Activated CD8-positive, alpha-beta memory T cell treated with anti-CD3 and anti-CD28 coated beads, Interleukin-2, amount 10 ng/mL, durations not matched to agents 7 days and 5 days (primary cell): ENCODE results near the gene HSFX1. TPM values are rescaled to one million over a fixed set of nuclear protein-coding genes. Genes with fewer than 3 reads are reported as not detected.
"Not testable (repeated sequence)": the region's sequence is repeated elsewhere in the genome, so short reads cannot be mapped to it uniquely, and the experiment has no call there.

Experiments used
- ATAC-seq: fragments of 150-1000 bp; cut with Tn5 transposase; one replicate; pipeline ENCODE4 v1.10.0; 2021; ENCODE audit warnings: moderate library complexity
- CTCF ChIA-PET: fragments of 350-600 bp; sonication (Branson Sonifier 250); formaldehyde crosslinking; loops from one replicate; lab custom pipeline; 2021; ENCODE audit warnings: antibody characterized with exemption; lab: Charles Lee
- DNase-seq: peaks from one replicate; pipeline ENCODE4 v3.0.0-alpha.2; 2020
- H3K27ac Mint-ChIP-seq: one replicate; pipeline ENCODE4 v1.8.0; 2021; ENCODE audit warnings: mild to moderate bottlenecking, mixed read lengths
- H3K27me3 Mint-ChIP-seq: one replicate; pipeline ENCODE4 v1.8.0; 2021; ENCODE audit warnings: mixed read lengths
- H3K36me3 Mint-ChIP-seq: one replicate; pipeline ENCODE4 v1.8.0; 2021; ENCODE audit warnings: mild to moderate bottlenecking, mixed read lengths
- H3K4me1 Mint-ChIP-seq: one replicate; pipeline ENCODE4 v1.8.0; 2021; ENCODE audit warnings: mixed read lengths
- H3K4me3 Mint-ChIP-seq: one replicate; pipeline ENCODE4 v1.8.0; 2021; ENCODE audit warnings: mild to moderate bottlenecking, moderate library complexity, mixed read lengths
- H3K9me3 Mint-ChIP-seq: one replicate; pipeline ENCODE4 v1.8.0; 2022; ENCODE audit warnings: low read depth, mixed read lengths
- total RNA-seq, 2 experiments: library from RNA; stranded (reverse); gene quantifications; one replicate each; pipeline ENCODE4 v1.2.3, GENCODE V29; 2021

HSFX1 gene
- total RNA-seq, 2 experiments from 2014 or later, result 0.61 to 0.80 TPM

DNA sequence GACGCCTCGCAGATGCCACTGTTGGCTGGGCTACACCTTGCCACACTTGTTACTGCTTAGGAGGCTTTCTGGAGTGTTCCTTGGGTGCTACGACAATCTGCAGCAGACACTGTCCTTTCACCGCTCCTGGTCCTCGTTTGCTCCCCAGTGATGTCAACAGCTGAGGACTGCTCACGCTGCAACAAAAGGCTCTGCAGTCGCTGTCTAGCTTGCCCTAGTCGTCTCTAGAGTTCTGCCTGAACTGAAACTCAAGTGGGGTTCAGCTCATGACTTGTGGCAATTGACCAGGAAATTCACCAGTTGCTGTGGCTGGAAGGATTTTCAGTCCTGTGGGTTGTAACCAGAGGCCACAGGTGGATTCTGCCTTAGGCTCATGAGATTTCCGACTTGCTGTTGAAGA is 842 bp upstream of the HSFX1 start:
- H3K27ac Mint-ChIP-seq, H3K4me1 Mint-ChIP-seq, H3K27me3 Mint-ChIP-seq, DNase-seq, CTCF ChIA-PET, H3K4me3 Mint-ChIP-seq, ATAC-seq, H3K9me3 Mint-ChIP-seq, H3K36me3 Mint-ChIP-seq: not testable (repeated sequence)

GRCh38 chrX:149777999-149778398 is 4.1 kb downstream of the HSFX1 start:
- H3K27ac Mint-ChIP-seq, H3K9me3 Mint-ChIP-seq, H3K4me3 Mint-ChIP-seq, DNase-seq, H3K27me3 Mint-ChIP-seq, CTCF ChIA-PET, H3K36me3 Mint-ChIP-seq, H3K4me1 Mint-ChIP-seq, ATAC-seq: not testable (repeated sequence)

GRCh38 chrX:149781727-149782126 is 7.9 kb downstream of the HSFX1 start, which contains the start of gene MAGEA9:
Gene MAGEA9 (plus strand): TSS chrX:149781930. CDS start chrX:149786211, 4,281 bp downstream.
- CTCF ChIA-PET, H3K27ac Mint-ChIP-seq, DNase-seq, H3K4me3 Mint-ChIP-seq, ATAC-seq, H3K27me3 Mint-ChIP-seq, H3K36me3 Mint-ChIP-seq, H3K9me3 Mint-ChIP-seq, H3K4me1 Mint-ChIP-seq: not testable (repeated sequence)

- H3K4me3 Mint-ChIP-seq, CTCF ChIA-PET, H3K36me3 Mint-ChIP-seq, H3K9me3 Mint-ChIP-seq, H3K27ac Mint-ChIP-seq, H3K27me3 Mint-ChIP-seq, DNase-seq: not testable (repeated sequence)
- peak; percentile 99 for ATAC-seq
- H3K4me1 Mint-ChIP-seq, result peaks cover 29% of the 10 kb centered on the region
Observed at GRCh38 chrX:149795531-149795930, 21.7 kb downstream of the HSFX1 start.

DNA sequence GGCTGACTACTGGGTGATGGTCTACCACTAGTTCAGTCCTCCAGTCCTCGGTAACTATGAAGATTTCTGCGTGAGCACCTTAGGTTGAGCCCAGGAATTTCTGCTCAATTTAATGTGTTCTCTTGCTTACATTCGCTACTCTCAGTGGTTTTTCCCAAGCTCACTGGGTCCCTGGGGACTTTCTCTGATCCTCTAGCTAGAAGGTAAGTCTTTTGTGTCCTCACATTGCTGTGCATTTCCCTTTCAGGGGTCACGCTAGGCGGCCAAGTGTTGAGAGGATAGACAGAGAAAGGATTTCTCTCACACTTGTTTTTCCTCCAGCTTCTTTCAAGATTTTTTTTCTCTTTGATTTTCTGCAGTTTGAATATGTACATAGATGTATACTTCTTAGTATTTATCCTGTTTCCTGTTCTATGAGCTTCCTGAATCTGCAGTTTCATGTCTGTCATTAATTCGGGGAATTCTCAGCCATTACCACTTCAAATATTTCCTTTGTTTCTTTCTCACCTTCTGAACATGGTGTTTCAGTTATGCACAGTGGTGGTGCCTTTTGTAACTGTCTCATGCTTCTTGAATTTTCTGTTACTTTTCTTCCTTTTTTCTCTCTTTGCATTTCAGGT is 25.3 kb downstream of the HSFX1 start:
- peaks cover 5% of the 10 kb centered on the region for H3K36me3 Mint-ChIP-seq
- peaks cover 29% of the 10 kb centered on the region for H3K4me1 Mint-ChIP-seq
- H3K27me3 Mint-ChIP-seq, result no peaks in the 10 kb centered on the region
- H3K4me3 Mint-ChIP-seq, result no peak overlapping the region
- H3K27ac Mint-ChIP-seq, result peak overlapping the region; percentile 76
- H3K9me3 Mint-ChIP-seq, result peaks cover 2% of the 10 kb centered on the region
- DNase-seq (no peak), ATAC-seq (no peak)
- CTCF ChIA-PET, result interaction anchor here (1.1 to 1.7 kb wide), 3 partner anchors 26 to 287 kb away, joined by 3 to 5 read pairs (median 4); no protein-coding TSS in a partner anchor

GRCh38 chrX:149799938-149800337 is 26.1 kb downstream of the HSFX1 start:
- H3K4me1 Mint-ChIP-seq, result peaks cover 29% of the 10 kb centered on the region
- H3K9me3 Mint-ChIP-seq, result peaks cover 2% of the 10 kb centered on the region
- peaks cover 5% of the 10 kb centered on the region for H3K36me3 Mint-ChIP-seq
- DNase-seq, result no peak
- no peaks in the 10 kb centered on the region for H3K27me3 Mint-ChIP-seq
- peak overlapping the region; percentile 74 for H3K27ac Mint-ChIP-seq
- ATAC-seq, result no peak
- no peak overlapping the region for H3K4me3 Mint-ChIP-seq
- CTCF ChIA-PET, result no interaction called here

DNA sequence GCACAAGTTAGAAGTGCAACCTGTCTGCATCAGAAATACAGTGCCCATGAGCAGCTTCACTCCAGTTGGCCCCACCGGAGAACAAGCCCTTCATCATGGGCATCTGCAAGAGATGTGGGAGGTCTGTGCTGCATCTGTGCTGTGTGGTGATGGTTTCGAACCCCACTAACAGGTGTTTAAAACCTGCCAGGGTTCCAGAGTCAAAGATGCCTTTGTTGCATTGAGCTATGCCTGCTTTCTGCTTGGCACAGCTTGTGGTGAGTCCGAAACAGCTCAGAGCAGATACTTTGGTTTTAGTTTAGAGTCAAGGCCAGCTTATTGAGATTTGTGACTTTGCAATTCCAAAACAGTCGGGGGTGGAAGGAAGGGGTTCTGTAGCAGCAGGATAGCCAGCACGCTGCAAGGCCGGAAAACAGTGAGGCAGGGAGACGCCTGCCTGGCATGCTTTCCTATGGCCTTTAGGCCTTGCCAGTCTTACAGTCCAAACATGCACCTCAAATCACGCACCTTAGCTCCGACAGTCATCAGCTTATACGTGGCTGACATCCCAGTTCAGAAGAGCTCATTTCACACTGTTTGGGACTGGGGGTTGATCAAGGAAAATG is 29.7 kb downstream of the HSFX1 start:
- Mint-ChIP-seq H3K4me1 (peaks cover 14% of the 10 kb centered on the region), H3K9me3 (no peaks in the 10 kb centered on the region), H3K27me3 (no peaks in the 10 kb centered on the region), H3K36me3 (peaks cover 5% of the 10 kb centered on the region), H3K4me3 (no peak overlapping the region), H3K27ac (no peak overlapping the region)
- DNase-seq, result no peak
- no peak for ATAC-seq
- CTCF ChIA-PET, result interaction anchor here (1.0 kb wide), 1 partner anchor 26 kb away, joined by 3 read pairs; no protein-coding TSS in a partner anchor

DNA sequence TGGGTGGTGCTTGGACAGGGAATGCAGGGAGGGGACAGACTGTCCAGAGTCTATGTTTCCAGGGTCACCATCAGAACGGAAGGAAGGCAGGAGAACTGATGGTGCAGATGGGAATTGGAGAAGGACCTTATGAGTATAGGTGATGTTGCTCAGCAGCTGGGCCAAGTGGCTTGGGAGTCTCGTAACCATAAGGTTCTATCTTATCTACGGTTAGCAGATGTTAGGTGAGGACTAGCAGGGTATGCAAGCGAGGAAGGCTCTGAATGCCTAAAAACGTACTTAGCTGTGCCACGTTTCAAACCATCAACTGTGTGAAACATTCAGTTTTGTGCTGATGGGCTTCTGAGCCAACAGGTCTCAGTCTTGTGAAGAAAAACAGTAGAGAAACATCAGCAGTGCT is 30.2 kb downstream of the HSFX1 start:
- Mint-ChIP-seq H3K4me3 (no peak overlapping the region), H3K4me1 (peaks cover 11% of the 10 kb centered on the region), H3K36me3 (peaks cover 5% of the 10 kb centered on the region), H3K27me3 (no peaks in the 10 kb centered on the region), H3K27ac (no peak overlapping the region), H3K9me3 (no peaks in the 10 kb centered on the region)
- DNase-seq, result no peak
- CTCF ChIA-PET, result interaction anchor here (1.0 kb wide), 1 partner anchor 26 kb away, joined by 3 read pairs; no protein-coding TSS in a partner anchor
- no peak for ATAC-seq

DNA sequence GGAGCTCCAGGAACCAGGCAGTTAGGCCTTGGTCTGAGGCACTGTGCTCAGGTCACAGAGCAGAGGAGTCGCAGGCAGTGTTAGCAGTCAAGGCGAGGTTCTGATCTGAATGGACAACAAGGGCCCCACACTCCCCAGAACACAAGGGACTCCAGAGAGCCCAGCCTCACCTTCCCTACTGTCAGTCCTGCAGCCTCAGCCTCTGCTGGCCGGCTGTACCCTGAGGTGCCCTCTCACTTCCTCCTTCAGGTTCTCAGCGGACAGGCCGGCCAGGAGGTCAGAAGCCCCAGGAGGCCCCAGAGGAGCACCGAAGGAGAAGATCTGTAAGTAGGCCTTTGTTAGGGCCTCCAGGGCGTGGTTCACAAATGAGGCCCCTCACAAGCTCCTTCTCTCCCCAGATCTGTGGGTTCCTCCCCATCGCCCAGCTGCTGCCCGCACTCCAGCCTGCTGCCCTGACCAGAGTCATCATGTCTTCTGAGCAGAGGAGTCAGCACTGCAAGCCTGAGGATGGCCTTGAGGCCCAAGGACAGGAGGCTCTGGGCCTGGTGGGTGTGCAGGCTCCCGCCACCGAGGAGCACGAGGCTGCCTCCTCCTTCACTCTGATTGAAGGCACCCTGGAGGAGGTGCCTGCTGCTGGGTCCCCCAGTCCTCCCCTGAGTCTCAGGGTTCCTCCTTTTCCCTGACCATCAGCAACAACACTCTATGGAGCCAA is 34.0 kb downstream of the HSFX1 start:
- Mint-ChIP-seq H3K9me3 (no peaks in the 10 kb centered on the region), H3K4me3 (no peak overlapping the region), H3K27ac (no peak overlapping the region), H3K4me1 (no peaks in the 10 kb centered on the region), H3K36me3 (no peaks in the 10 kb centered on the region), H3K27me3 (peaks cover 4% of the 10 kb centered on the region)
- no peak for DNase-seq
- no peak for ATAC-seq
- CTCF ChIA-PET, result no interaction called here

GRCh38 chrX:149818652-149819051 is 44.8 kb downstream of the HSFX1 start:
- no peaks in the 10 kb centered on the region for H3K36me3 Mint-ChIP-seq
- peaks cover 7% of the 10 kb centered on the region for H3K4me1 Mint-ChIP-seq
- no peak overlapping the region for H3K27ac Mint-ChIP-seq
- peaks cover 27% of the 10 kb centered on the region for H3K27me3 Mint-ChIP-seq
- no peaks in the 10 kb centered on the region for H3K9me3 Mint-ChIP-seq
- no peak overlapping the region for H3K4me3 Mint-ChIP-seq
- ATAC-seq (no peak), DNase-seq (no peak)
- CTCF ChIA-PET, result no interaction called here

DNA sequence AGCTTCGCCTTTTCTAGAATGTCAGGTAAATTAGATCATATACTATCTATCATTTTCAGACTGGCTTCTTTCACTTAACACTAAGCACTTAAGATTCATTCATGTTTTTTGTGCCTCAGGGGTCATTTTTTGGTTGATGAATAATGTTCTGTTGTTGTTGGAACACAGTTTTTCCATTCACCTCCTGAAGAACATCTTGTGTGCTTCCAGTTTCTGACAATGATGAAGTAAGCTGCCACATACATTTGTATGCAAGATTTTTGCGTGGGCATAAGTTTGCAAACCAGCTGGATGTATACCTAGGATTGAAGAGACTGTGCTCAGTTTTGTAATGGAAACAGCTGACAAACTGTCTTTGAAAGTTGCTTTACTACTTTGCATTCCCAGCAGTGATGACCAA is 45.5 kb downstream of the HSFX1 start:
- ATAC-seq, result no peak
- H3K27me3 Mint-ChIP-seq, result peaks cover 26% of the 10 kb centered on the region

DNA sequence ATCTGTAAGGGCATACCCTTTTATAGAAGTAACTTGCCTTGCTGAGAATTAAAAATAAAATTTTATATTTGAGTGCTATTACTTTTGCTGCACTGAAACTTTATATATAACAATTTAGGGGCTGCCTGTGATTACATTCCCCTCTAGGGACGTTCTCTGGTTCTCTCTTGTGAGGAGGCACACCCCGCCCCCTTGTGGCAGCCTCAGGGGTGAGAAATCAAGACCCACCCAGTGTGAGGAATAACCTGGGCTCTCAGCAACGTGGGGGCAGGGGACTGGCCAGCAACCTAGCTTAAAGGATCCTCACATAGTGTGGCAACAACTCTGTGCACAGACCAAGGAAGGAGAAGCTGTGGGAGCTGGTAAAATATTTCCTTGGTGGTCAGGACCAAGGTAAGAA is 51.6 kb downstream of the HSFX1 start:
- no peaks in the 10 kb centered on the region for H3K36me3 Mint-ChIP-seq

More for the DNA sequence above, 45.5 kb downstream of the HSFX1 start:
- Mint-ChIP-seq H3K36me3 (no peaks in the 10 kb centered on the region), H3K9me3 (no peaks in the 10 kb centered on the region), H3K4me3 (no peak overlapping the region), H3K4me1 (peaks cover 7% of the 10 kb centered on the region), H3K27ac (no peak overlapping the region)
- CTCF ChIA-PET, result no interaction called here
- DNase-seq, result no peak

More for the DNA sequence above, 51.6 kb downstream of the HSFX1 start:
- Mint-ChIP-seq H3K4me3 (no peak overlapping the region), H3K27ac (no peak overlapping the region), H3K4me1 (peaks cover 47% of the 10 kb centered on the region), H3K9me3 (no peaks in the 10 kb centered on the region), H3K27me3 (peaks cover 21% of the 10 kb centered on the region)
- ATAC-seq (no peak), DNase-seq (peak; percentile 70)
- CTCF ChIA-PET, result interaction anchor here (0.8 kb wide), 1 partner anchor 26 kb away, joined by 3 read pairs; no protein-coding TSS in a partner anchor
